COR-L47 (cell line): ENCODE results near the gene ACVR2B.

ENCODE experiments used
- DNase-seq: peaks from one replicate; lab custom pipeline; 2025; lab: John Stamatoyannopoulos, UW

ACVR2B gene

GRCh38 chr3:38533285-38533976 lies 79.7 kb downstream of the ACVR2B start:
- DNase-seq, result no peak

GRCh38 chr3:38534180-38534579 lies 80.5 kb downstream of the ACVR2B start:
- DNase-seq, result no peak

- no peak for DNase-seq
Observed at GRCh38 chr3:38534604-38535003, 80.9 kb downstream of the ACVR2B start.

- no peak for DNase-seq
Observed at GRCh38 chr3:38536671-38537070, 83.0 kb downstream of the ACVR2B start.

GRCh38 chr3:38538773-38539353 lies 85.2 kb downstream of the ACVR2B start:
- no peak for DNase-seq

GRCh38 chr3:38541806-38542205 lies 88.1 kb downstream of the ACVR2B start:
- DNase-seq, result no peak
